ENCODE results near the gene SAYSD1.

SAYSD1 gene

DNA sequence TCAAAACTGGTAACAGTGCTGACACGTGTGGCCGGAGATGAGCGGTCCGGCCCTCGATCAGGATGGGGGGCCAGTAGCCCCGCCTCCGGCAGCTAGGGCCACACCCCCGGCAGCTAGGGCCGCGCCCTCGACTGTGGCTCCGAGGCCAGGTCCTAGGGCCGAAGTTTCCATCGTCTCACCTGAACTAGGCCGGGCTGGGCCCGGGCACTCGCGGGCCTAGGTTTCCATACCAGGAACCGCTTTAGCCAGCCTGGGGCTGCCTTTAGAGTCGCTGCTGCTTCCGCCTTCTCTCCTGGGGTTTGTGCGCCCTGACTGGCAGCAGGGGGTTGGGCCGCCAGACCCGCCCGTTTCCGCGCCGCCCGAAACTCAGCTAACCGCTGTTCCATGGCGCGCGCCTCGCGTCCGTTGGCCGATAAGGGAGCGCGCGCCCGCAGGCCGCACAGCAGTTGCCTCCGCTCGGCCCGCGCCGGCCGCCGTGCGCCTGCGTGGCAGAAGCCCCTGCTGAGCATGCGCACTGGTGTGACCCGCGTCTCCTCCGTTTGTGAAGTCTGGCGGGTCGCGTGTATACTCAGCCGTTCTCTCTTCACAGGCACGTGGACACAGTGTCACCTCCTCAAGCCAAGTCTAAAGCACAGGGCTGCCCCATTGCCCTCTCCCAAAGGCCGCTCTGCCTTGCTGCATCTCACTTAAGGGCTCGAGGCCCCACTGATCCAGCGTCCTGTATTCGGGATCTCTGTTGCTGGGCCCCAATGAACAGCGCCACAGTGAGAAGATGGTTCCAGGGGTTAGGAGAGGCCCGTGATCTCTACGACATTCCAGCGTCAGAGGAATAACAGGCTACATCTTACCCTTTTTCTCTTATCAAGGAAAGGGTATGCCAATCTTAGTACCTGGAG lies at the start of gene SAYSD1:
Gene SAYSD1, minus strand, starts transcription at position 483 of the 896 bp plus-strand sequence. Its CDS starts 97 bp downstream, at position 386.
- Histone ChIP-seq H3K79me2 (ENCODE audit: control insufficient read depth, low read length) (peaks cover 6% of the 10 kb centered on the region; the same call in 1 of the 2 replicates), H3F3A (ENCODE audit: control insufficient read depth, insufficient read depth) (no peaks in the 10 kb centered on the region), H3K27ac (ENCODE audit: low read depth, low read length) (peak within 1 kb of the TSS; percentile 72), H3K27me3 (ENCODE audit: control insufficient read depth, low read length) (no peaks in the 10 kb centered on the region), H3K9me3 (ENCODE audit: control insufficient read depth, insufficient read depth, low read length) (peaks cover 3% of the 10 kb centered on the region), H3K9me2 (replicated peaks; ENCODE audit: control insufficient read depth, low read length) (no peaks in the 10 kb centered on the region), H3K36me3 (ENCODE audit: control insufficient read depth, low read length) (peaks cover 8% of the 10 kb centered on the region), H3K4me2 (ENCODE audit: low read length) (peak within 1 kb of the TSS; percentile 64), H3K4me1 (ENCODE audit: control insufficient read depth, low read length) (peaks cover 18% of the 10 kb centered on the region), H4K20me1 (ENCODE audit: control insufficient read depth, insufficient read depth, low read depth, low read length) (no peaks in the 10 kb centered on the region), H3K4me3 (ENCODE audit: low read length) (peak within 1 kb of the TSS; percentile 73)
- TF ChIP-seq EZH2phosphoT487 (IDR thresholded peaks at IDR 0.05; ENCODE audit: borderline replicate concordance, low read length), result no peak
- TF ChIP-seq, protein P1, sequence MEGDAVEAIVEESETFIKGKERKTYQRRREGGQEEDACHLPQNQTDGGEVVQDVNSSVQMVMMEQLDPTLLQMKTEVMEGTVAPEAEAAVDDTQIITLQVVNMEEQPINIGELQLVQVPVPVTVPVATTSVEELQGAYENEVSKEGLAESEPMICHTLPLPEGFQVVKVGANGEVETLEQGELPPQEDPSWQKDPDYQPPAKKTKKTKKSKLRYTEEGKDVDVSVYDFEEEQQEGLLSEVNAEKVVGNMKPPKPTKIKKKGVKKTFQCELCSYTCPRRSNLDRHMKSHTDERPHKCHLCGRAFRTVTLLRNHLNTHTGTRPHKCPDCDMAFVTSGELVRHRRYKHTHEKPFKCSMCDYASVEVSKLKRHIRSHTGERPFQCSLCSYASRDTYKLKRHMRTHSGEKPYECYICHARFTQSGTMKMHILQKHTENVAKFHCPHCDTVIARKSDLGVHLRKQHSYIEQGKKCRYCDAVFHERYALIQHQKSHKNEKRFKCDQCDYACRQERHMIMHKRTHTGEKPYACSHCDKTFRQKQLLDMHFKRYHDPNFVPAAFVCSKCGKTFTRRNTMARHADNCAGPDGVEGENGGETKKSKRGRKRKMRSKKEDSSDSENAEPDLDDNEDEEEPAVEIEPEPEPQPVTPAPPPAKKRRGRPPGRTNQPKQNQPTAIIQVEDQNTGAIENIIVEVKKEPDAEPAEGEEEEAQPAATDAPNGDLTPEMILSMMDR (IDR thresholded peaks at IDR 0.05; ENCODE audit: low read depth, low read length, poor library complexity, severe bottlenecking), result no peak

GRCh38 chr6:39157511-39157910 lies 42.5 kb upstream of the SAYSD1 start:
- Histone ChIP-seq H4K20me1 (ENCODE audit: control insufficient read depth, insufficient read depth, low read depth, low read length) (no peaks in the 10 kb centered on the region), H3K9me2 (replicated peaks; ENCODE audit: control insufficient read depth, low read length) (no peaks in the 10 kb centered on the region), H3K36me3 (ENCODE audit: control insufficient read depth, low read length) (no peaks in the 10 kb centered on the region), H3K79me2 (ENCODE audit: control insufficient read depth, low read length) (no peaks in the 10 kb centered on the region), H3F3A (ENCODE audit: control insufficient read depth, insufficient read depth) (no peaks in the 10 kb centered on the region), H3K27me3 (ENCODE audit: control insufficient read depth, low read length) (no peaks in the 10 kb centered on the region), H3K4me2 (ENCODE audit: low read length) (no peak overlapping the region), H3K27ac (ENCODE audit: low read depth, low read length) (no peak overlapping the region), H3K9me3 (ENCODE audit: control insufficient read depth, insufficient read depth, low read length) (no peaks in the 10 kb centered on the region), H3K4me1 (ENCODE audit: control insufficient read depth, low read length) (no peaks in the 10 kb centered on the region), H3K4me3 (ENCODE audit: low read length) (no peak overlapping the region)
- TF ChIP-seq, protein P1 (IDR thresholded peaks at IDR 0.05; ENCODE audit: low read depth, low read length, poor library complexity, severe bottlenecking), result no peak
- TF ChIP-seq EZH2phosphoT487 (IDR thresholded peaks at IDR 0.05; ENCODE audit: borderline replicate concordance, low read length), result no peak

- Histone ChIP-seq H3K9me2 (replicated peaks; ENCODE audit: control insufficient read depth, low read length) (no peaks in the 10 kb centered on the region), H4K20me1 (ENCODE audit: control insufficient read depth, insufficient read depth, low read depth, low read length) (no peaks in the 10 kb centered on the region), H3F3A (ENCODE audit: control insufficient read depth, insufficient read depth) (no peaks in the 10 kb centered on the region), H3K36me3 (ENCODE audit: control insufficient read depth, low read length) (no peaks in the 10 kb centered on the region), H3K27me3 (ENCODE audit: control insufficient read depth, low read length) (no peaks in the 10 kb centered on the region), H3K4me2 (ENCODE audit: low read length) (no peak overlapping the region), H3K27ac (ENCODE audit: low read depth, low read length) (no peak overlapping the region), H3K4me1 (ENCODE audit: control insufficient read depth, low read length) (no peaks in the 10 kb centered on the region), H3K9me3 (ENCODE audit: control insufficient read depth, insufficient read depth, low read length) (no peaks in the 10 kb centered on the region), H3K4me3 (ENCODE audit: low read length) (no peak overlapping the region), H3K79me2 (ENCODE audit: control insufficient read depth, low read length) (no peaks in the 10 kb centered on the region)
- TF ChIP-seq EZH2phosphoT487 (IDR thresholded peaks at IDR 0.05; ENCODE audit: borderline replicate concordance, low read length), result no peak
- TF ChIP-seq, protein P1 (IDR thresholded peaks at IDR 0.05; ENCODE audit: low read depth, low read length, poor library complexity, severe bottlenecking), result no peak
These were observed 41.8 kb upstream of the SAYSD1 start for GRCh38 chr6:39156801-39157200.
